ENCODE results near the gene WDR82.

The WDR82 gene

DNA sequence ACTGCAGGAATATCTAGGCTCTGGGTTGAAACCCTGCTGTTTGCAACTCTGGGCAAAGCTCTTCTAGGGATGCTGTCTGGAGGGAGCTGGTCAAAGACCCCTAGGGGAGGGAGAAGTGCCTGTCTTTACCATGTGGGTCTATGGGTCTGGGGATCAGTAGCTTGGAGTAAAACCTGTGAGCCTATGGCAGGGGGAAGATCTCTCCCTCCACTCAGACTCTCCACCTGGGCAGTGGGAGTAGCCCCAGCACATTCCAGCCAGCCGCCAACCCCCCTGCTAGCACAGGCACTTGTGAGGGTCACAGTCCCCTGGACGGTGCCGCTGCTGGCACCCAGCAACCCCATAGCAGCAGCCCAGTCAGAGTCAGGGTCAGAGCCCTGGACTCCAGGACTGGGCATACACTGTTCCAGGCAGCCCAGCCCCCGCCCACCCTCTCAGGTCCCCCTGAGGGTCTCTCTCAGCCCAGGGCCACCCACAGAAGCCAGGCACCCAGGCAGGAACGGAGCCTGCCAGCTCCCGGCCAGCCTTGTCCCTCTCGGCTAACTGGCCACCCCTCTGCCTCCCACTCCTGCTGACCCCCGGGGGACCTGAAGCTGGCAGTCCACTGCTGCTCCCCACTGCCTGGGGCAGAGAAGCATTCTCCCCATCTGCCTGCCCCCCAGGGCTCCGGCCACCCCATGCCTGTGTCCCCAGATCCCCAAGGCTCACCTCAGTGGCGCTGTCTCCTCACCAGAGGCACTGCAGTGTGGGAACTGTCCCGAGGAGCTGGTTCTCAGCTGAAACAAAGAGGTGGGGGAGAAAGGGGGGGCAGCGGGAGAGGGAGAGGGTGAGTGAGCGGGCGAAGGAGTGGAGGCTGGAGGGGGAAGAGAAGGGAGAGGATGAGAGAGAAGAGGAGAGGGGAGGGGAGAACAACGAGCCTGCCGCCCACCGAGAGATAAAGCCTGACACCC, 20.0 kb upstream of the WDR82 start:
- no peaks in the 10 kb centered on the region for H3K9me3 ChIP-seq (ENCODE audit: severe bottlenecking)
- peak; percentile 20 for DNase-seq
- H3K27me3 ChIP-seq (ENCODE audit: insufficient read depth, low read depth, severe bottlenecking): no peaks in the 10 kb centered on the region
- no peaks in the 10 kb centered on the region for H3K36me3 ChIP-seq
- H3K27ac ChIP-seq: no peak overlapping the region
- TF ChIP-seq, protein P1, sequence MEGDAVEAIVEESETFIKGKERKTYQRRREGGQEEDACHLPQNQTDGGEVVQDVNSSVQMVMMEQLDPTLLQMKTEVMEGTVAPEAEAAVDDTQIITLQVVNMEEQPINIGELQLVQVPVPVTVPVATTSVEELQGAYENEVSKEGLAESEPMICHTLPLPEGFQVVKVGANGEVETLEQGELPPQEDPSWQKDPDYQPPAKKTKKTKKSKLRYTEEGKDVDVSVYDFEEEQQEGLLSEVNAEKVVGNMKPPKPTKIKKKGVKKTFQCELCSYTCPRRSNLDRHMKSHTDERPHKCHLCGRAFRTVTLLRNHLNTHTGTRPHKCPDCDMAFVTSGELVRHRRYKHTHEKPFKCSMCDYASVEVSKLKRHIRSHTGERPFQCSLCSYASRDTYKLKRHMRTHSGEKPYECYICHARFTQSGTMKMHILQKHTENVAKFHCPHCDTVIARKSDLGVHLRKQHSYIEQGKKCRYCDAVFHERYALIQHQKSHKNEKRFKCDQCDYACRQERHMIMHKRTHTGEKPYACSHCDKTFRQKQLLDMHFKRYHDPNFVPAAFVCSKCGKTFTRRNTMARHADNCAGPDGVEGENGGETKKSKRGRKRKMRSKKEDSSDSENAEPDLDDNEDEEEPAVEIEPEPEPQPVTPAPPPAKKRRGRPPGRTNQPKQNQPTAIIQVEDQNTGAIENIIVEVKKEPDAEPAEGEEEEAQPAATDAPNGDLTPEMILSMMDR (IDR thresholded peaks at IDR 0.05; ENCODE audit: low read depth, low read length): no peak
- H3K4me3 ChIP-seq (ENCODE audit: low read depth, low read length): no peak overlapping the region

DNA sequence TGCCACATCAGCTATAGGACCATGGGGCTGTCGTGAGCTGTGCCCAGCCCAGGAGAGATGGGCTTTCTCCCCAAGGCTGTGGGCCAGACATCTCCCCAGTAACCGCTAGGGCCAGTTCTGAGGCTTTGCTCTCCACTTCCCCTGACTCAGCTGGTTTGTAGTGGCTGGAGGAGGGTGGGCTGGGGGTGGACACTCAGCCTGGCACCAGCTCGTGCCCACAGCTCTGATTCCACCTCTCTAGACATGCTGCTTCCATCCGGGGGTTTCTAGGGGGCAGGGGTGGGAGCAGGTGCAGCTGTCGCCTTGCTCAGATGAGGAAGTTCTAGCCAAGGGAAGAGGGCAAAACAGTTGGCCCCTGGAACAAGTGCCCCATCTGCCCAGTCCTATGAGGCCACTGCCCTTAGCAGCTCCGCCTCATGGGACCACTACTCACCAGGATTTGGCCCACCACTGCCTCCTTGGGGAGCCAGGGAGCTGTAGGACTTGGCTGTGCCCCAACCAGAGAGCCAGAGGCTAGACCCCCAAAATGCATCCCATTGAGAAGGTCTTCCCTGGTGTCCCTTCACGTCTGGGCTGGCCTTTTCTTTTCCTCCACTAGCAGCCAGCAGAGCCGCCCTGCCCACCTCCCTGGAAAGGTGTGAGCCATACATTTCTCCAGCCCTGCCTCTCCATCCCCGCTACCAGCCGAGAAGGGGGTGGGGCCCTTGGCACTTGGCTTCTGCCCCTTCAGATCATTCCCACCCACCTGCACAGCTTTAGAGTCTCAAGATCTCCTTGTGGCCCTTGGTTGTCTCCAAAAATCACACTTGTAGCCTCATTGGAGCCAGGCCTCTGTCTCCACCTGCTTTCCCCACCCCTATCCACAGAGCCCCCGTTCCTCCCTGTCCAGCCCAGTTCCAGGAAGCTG, 19.0 kb upstream of the WDR82 start:
- H3K27ac ChIP-seq: no peak overlapping the region
- H3K36me3 ChIP-seq: no peaks in the 10 kb centered on the region
- no peaks in the 10 kb centered on the region for H3K27me3 ChIP-seq (ENCODE audit: insufficient read depth, low read depth, severe bottlenecking)
- DNase-seq: no peak
- no peaks in the 10 kb centered on the region for H3K9me3 ChIP-seq (ENCODE audit: severe bottlenecking)
- TF ChIP-seq, protein P1 (IDR thresholded peaks at IDR 0.05; ENCODE audit: low read depth, low read length): no peak
- no peak overlapping the region for H3K4me3 ChIP-seq (ENCODE audit: low read depth, low read length)

DNA sequence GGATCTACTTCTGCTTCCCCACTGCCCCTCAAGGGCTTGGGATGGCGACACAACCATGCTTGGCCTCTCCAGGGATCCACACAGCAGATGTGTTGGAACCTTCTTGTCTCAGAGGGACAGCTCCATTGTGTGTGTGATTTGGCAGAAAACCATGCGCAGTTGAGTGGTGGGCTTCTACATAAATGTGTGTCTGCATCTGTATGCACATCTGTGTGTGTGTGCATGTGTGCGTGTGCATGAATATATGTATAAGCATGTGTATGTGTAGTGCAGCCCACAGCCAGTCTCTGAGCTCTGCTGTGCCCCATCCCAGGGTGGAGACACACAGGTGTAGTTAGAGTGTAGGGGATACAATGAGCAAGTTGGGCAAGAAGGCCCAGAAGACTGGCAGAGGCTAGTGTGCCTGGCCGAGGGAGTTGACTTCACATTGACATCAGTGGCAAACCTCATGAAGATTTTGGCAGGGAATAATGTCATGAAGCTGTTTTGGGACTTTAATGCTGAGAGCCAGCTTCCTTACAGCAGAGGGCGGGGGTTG, 17.3 kb upstream of the WDR82 start:
- H3K36me3 ChIP-seq: no peaks in the 10 kb centered on the region
- H3K4me3 ChIP-seq (ENCODE audit: low read depth, low read length): no peak overlapping the region
- no peaks in the 10 kb centered on the region for H3K27me3 ChIP-seq (ENCODE audit: insufficient read depth, low read depth, severe bottlenecking)
- no peaks in the 10 kb centered on the region for H3K9me3 ChIP-seq (ENCODE audit: severe bottlenecking)
- no peak for DNase-seq
- TF ChIP-seq, protein P1 (IDR thresholded peaks at IDR 0.05; ENCODE audit: low read depth, low read length): no peak
- H3K27ac ChIP-seq: no peak overlapping the region

DNA sequence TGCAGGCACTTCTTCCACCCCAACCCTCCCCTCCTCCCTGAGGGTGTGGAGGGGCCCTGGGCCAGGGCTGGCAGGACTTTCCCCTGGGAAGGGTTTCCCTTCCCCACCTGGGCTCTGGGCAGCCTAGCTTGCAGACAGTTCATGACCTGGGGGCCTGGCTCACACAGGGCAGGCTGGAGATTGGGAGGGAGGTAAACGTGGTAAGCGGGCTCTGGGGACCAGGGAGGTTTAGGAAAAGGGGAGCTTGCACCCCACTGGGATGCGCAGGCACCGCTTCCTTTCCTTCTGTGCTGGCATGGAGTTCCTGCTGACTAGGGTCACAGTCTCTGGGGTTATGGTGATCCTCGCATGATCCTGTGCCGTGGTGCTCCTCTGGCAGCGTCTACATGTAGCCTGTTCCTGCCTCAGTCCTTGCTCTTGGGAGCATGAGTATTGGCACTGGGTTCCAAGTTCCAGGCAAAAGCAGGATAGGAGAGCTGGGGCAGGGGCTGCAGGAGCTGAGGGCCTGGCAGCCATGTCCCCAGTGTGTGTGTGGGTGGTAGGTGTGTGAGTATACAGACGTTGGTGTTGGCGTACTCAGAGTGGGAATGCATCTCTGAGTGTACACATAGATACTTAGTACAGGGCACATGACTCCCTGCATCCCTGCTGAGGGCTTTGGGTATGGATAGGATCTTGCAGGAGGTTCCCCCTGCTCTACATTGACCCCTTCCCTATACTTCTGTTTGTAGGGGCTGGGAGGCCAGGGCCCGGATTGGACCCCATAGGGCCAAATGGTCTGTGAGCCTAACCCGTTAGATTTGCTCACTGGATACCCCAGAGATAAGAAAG, 16.1 kb upstream of the WDR82 start:
- Histone ChIP-seq H3K27ac (no peak overlapping the region), H3K4me3 (ENCODE audit: low read depth, low read length) (no peak overlapping the region), H3K36me3 (no peaks in the 10 kb centered on the region), H3K27me3 (ENCODE audit: insufficient read depth, low read depth, severe bottlenecking) (no peaks in the 10 kb centered on the region), H3K9me3 (ENCODE audit: severe bottlenecking) (no peaks in the 10 kb centered on the region)
- no peak for DNase-seq
- TF ChIP-seq, protein P1 (IDR thresholded peaks at IDR 0.05; ENCODE audit: low read depth, low read length): no peak

Measured in WERI-Rb-1 (cell line).